ENCODE results near the gene NTSR2. TPM values are rescaled to one million over a fixed set of nuclear protein-coding genes. Genes with fewer than 3 reads are reported as not detected.

The NTSR2 gene
- total RNA-seq, 4 donors from 2014 or later = not detected

GRCh38 chr2:11684894-11685460, 15.0 kb upstream of the NTSR2 start:
- Histone ChIP-seq H3K36me3 (no peaks in the 10 kb centered on the region), H3K27me3 (peaks cover 26% of the 10 kb centered on the region), H3K27ac (no peak overlapping the region), H3K9me3 (no peaks in the 10 kb centered on the region), H3K4me1 (peaks cover 0 to 15% (median 12%) of the 10 kb centered on the region in 4 donors), H3K4me3 (no peak overlapping the region)
- no peak for DNase-seq
- intact Hi-C loops (cut with DNase I; ENCODE audit: low total_unique reads) (no loop called here), in situ Hi-C loops (cut with MboI; ENCODE audit: low pct_ligation_motif_present in 1 of 4, low pct_unique_long_range_greater_than_20kb in 1 of 4, low sequenced_read_pairs in 3 of 4) (loop anchor here (5.0 to 10.0 kb wide), 2 partner anchors 97 to 100 kb away; no protein-coding TSS in a partner anchor)
- WGBS, 2 donors (ENCODE audit: low coverage in 1 of 2) = 81 to 89% methylated on average over 8 to 12 of the region's 12 CpGs
- TF ChIP-seq POLR2AphosphoS5 (IDR thresholded peaks at IDR 0.05) = no peak

GRCh38 chr2:11683966-11684365, 14.0 kb upstream of the NTSR2 start:
- peaks cover 0 to 14% (median 11%) of the 10 kb centered on the region in 4 donors for H3K4me1 ChIP-seq
- peaks cover 27% of the 10 kb centered on the region for H3K27me3 ChIP-seq
- H3K4me3 ChIP-seq = no peak overlapping the region
- DNase-seq = no peak
- H3K9me3 ChIP-seq = no peaks in the 10 kb centered on the region
- no peak overlapping the region for H3K27ac ChIP-seq
- intact Hi-C loops (cut with DNase I; ENCODE audit: low total_unique reads) (no loop called here), in situ Hi-C loops (cut with MboI; ENCODE audit: low pct_ligation_motif_present in 1 of 4, low pct_unique_long_range_greater_than_20kb in 1 of 4, low sequenced_read_pairs in 3 of 4) (loop anchor here in 2 of 4 donors (10.0 kb wide), 1 partner anchor 101 kb away; no protein-coding TSS in a partner anchor)
- TF ChIP-seq POLR2A (IDR thresholded peaks at IDR 0.05) (no peak), POLR2AphosphoS5 (IDR thresholded peaks at IDR 0.05) (no peak), EP300 (IDR thresholded peaks at IDR 0.05; ENCODE audit: low read depth) (no peak), CTCF (IDR thresholded peaks at IDR 0.05) (no peak)
- 60% methylated on average over 4 of the region's 4 CpGs; no CpG with 5 or more reads in 1 of the 2 donors for WGBS, 2 donors (ENCODE audit: low coverage in 1 of 2)
- no peaks in the 10 kb centered on the region for H3K36me3 ChIP-seq

- DNase-seq = no peak
- no peaks in the 10 kb centered on the region for H3K36me3 ChIP-seq
- TF ChIP-seq EP300 (IDR thresholded peaks at IDR 0.05; ENCODE audit: low read depth) (no peak), POLR2AphosphoS5 (IDR thresholded peaks at IDR 0.05) (no peak), CTCF (IDR thresholded peaks at IDR 0.05) (no peak), POLR2A (IDR thresholded peaks at IDR 0.05) (no peak)
- H3K27ac ChIP-seq = no peak overlapping the region
- H3K27me3 ChIP-seq = peaks cover 29% of the 10 kb centered on the region
- in situ Hi-C loops (cut with MboI; ENCODE audit: low pct_ligation_motif_present in 1 of 4, low pct_unique_long_range_greater_than_20kb in 1 of 4, low sequenced_read_pairs in 3 of 4) = loop anchor here in 2 of 4 donors (10.0 kb wide), 1 partner anchor 101 kb away; no protein-coding TSS in a partner anchor
- no peak overlapping the region for H3K4me3 ChIP-seq
- intact Hi-C loops (cut with DNase I; ENCODE audit: low total_unique reads) = no loop called here
- H3K9me3 ChIP-seq = no peaks in the 10 kb centered on the region
- WGBS, 2 donors (ENCODE audit: low coverage in 1 of 2) = 39 to 50% methylated on average over 1 to 9 of the region's 9 CpGs
- H3K4me1 ChIP-seq = peaks cover 0 to 9% (median 7%) of the 10 kb centered on the region in 4 donors
Measured at GRCh38 chr2:11683476-11683875, 13.5 kb upstream of the NTSR2 start.

- H3K4me1 ChIP-seq = no peaks in the 10 kb centered on the region
- H3K27ac ChIP-seq = no peak overlapping the region
- H3K36me3 ChIP-seq = no peaks in the 10 kb centered on the region
- 82% methylated on average over 8 of the region's 8 CpGs; no CpG with 5 or more reads in 1 of the 2 donors for WGBS, 2 donors (ENCODE audit: low coverage in 1 of 2)
- intact Hi-C loops (cut with DNase I; ENCODE audit: low total_unique reads) = no loop called here
- H3K4me3 ChIP-seq = no peak overlapping the region
- in situ Hi-C loops (cut with MboI; ENCODE audit: low pct_ligation_motif_present in 1 of 4, low pct_unique_long_range_greater_than_20kb in 1 of 4, low sequenced_read_pairs in 3 of 4) = loop anchor here in 2 of 4 donors (10.0 kb wide), 1 partner anchor 102 kb away; no protein-coding TSS in a partner anchor
- TF ChIP-seq POLR2A (IDR thresholded peaks at IDR 0.05) (no peak), POLR2AphosphoS5 (IDR thresholded peaks at IDR 0.05) (no peak), CTCF (IDR thresholded peaks at IDR 0.05) (no peak)
- H3K27me3 ChIP-seq = peaks cover 35% of the 10 kb centered on the region
- H3K9me3 ChIP-seq = no peaks in the 10 kb centered on the region
- DNase-seq = no peak
Measured at GRCh38 chr2:11682590-11682915, 12.6 kb upstream of the NTSR2 start.

Measured in transverse colon (tissue), 4 donors.